Ramos (cell line): ENCODE measurements around the gene TBX4.
"Not testable (repeated sequence)": the region's sequence is repeated elsewhere in the genome, so short reads cannot be mapped to it uniquely, and the experiment has no call there.

Experiments
- in situ Hi-C: fragments of 300-500 bp; cut with MboI; formaldehyde crosslinking; loops from one replicate; pipeline ENCODE4 v1.14.3; 2022; ENCODE audit warnings: low sequenced_read_pairs; ENCODE audit not compliant: unreplicated experiment

TBX4 gene

DNA sequence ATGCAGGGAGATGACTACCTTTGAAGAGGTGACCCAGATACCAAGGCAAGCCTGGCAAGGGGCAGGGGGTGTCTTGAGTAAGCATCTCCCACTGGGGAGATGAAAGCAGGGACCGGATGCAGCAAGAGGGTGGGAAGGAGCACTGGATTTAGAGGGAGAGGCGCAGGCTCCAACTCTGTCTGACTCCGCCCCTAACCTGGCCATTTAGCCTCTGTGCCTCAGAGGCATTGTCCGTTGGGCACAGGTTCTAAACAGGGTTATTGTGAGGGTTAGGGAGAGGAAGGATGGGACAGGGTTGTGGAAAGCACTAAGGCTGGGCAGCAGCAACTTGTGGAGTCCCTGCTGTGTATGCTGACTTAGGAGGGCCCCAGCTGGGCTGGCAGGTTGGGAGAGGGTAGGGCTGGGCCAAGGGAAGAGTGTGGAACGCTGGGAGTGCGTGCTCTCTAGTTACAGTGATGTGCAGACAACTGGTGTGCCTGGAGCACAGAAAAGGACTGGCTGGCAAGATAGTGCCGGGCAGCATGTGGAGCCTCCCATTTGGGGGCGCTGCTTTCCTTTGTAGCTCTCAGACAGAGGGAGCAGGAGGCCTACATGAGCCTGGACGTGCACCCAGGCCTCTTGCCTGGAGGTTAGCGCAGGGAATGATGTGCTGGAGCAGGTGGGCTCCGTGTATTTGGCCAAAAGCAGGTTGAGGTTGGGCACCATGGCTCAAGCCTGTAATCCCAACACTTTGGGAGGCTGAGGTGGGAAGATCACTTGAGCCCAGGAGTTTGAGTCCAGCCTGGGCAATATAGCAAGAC, 26.3 kb upstream of the TBX4 start:
- in situ Hi-C loops = no loop called here

DNA sequence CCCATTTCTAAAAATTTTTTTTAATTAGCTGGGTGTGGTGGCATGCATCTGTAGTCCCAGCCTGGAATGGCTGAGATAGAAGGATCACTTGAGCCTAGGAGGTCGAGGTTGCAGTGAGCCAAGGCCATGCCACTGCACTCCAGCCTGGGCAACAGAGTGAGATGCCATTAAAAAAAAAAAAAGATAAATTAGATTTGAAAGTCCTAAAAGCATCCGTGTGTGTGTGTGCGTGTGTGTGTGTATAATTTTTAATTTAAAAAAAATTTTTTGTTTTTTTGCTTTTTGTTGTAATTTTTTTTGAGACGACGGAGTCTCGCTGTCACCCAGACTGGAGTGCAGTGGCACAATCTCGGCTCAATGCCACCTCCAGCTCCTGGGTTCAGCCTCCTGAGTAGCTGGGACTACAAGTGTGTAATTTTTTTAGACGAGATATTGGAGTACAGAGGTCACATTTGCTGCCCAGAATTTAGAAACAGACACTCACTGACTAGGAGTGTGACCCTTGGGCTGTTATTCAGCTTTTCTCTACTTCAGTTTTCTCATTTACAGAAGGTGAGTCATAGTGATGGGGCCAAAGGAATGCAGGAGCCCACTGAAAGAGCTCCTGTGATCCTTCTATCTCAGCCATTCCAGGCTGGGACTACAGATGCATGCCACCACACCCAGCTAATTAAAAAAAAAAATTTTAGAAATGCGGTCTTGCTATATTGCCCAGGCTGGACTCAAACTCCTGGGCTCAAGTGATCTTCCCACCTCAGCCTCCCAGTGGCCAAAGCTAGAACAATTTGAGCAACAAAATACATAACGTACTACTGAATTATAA, 25.5 kb upstream of the TBX4 start:
- in situ Hi-C loops = no loop called here

DNA sequence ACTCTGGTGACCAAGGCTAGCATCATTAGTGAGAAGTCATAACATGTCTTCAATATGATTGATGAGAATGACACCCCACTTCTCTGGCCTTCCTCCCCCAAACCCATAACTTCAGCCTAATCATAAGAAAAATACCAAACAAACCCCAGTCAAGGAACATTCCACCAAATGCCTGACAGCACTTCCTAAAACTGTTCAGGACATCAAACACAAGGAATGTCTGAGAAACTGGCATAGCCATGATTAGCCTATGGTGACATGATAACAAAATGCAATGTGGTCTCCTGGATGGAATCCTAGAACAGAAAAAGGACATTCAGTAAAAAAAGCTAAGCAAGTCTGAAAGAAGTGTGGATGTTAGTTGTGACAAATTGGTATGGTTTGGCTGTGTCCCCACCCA, 24.7 kb upstream of the TBX4 start:
- in situ Hi-C loops = no loop called here

DNA sequence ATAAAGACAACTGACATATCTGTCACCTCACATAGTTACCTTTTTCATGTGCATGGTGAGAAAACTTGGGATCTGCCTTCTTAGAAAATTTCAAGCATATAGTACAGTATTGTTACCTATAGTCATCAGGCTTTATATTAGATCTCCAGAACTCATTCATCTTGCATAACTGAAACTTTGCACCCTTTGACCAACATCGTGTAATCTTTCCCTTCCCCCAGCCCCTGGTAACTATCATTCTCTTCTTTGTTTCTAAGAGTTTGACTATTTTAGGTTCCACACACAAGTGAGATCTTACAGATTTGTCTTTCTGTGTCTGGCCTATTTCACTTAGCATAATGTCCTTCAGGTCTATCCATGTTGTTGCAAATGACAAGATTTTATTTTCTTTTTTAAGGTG, 22.9 kb upstream of the TBX4 start:
- in situ Hi-C loops = no loop called here

DNA sequence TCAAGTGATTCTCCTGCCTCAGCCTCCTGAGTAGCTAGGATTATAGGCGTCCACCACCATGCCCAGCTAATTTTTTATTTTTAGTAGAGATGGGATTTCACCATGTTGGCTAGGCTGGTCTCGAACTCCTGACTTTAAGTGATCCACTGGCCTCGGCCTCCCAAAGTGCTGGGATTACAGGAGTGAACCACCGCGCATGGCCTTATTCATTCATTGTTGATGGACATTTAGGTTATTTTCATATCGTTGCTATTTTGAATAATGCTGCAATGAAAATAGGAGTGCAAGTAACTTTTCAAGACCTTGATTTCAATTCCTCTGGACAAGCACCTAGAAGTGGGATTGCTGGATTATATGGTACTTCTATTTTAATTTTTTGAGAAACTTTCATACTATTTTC, 22.4 kb upstream of the TBX4 start:
- in situ Hi-C loops = not testable (repeated sequence)

DNA sequence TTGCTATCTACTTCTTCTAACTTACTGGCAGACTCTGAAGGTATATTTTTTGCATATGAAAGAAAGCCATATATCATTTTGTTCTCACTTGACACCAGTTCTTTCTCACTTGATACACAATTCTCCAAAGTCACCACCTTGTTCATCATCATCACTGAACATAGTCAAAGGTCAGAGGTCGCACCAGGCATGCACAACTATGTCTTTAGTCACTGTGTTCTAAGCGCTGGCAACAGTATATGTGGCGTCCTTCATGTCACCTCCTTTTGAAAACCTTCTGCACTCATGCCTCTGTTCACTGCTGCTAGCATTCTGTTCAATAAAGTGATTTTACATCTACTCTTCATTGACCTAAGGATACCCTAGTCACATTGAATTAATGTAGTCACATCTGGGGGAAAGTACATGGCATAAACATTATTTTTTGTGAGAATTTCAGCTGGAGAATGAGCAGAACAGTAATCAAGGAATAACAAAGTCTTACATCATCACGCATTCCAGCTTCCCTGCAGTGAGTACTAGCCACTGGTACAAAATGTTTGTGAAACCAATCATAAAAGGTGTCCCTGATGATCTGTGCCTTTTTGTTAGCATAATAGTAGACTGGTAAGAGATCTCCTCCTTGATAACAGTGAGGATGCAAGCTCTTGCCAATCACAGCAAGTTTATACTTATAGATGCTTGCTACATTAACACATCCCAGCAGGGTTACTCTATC, 20.5 kb upstream of the TBX4 start:
- in situ Hi-C loops = no loop called here

DNA sequence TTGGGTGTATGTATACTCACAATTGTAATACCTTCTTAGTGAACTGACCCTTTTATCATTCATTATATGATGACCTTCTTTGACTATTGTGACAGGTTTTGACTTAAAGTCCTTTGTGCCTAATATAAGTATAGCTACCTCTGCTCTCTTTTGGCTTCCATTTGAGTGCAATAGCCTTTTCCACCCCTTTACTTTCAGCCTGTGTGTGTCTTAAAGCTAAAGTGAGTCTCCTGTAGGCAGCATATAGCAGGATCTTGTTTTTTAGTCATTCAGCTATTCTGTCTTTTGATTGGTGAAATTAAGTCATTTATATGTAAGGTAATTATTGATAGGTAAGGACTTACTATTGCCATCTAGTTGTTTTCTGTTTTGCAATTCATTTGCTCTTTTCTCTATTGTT, 15.9 kb upstream of the TBX4 start:
- in situ Hi-C loops = no loop called here

DNA sequence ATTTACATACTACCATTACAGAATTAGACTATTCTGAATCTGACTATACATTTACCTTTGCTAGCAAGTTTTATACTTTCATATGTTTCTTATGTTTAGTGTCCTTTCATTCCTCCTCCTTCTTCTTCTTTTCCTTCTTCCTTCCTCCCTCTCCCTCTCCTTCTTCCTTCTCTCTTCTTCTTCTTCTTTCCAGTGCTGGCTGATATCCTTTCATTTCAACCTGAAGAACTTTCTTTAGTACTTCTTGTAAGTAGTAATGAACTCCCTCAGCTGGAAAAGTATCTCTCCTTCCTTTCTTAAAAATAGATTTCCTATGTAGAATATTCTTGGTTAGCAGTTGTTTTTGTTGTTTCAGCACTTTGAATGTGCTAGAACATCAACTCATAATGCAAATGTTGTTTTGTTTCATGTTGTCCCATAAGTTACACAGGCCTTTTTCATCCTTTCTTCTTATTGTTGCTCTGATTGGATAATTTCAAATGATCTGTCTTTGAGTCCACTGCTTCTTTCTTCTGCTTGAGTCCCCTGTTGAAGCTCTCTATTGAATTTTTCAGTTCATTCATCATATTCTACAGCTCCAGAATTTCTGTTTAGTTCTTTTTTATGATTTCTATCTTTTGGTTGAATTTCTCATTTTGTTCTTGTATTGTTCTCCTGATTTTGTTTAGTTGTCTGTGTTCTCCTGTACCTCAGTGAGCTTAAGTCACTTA, 15.1 kb upstream of the TBX4 start:
- in situ Hi-C loops = no loop called here

DNA sequence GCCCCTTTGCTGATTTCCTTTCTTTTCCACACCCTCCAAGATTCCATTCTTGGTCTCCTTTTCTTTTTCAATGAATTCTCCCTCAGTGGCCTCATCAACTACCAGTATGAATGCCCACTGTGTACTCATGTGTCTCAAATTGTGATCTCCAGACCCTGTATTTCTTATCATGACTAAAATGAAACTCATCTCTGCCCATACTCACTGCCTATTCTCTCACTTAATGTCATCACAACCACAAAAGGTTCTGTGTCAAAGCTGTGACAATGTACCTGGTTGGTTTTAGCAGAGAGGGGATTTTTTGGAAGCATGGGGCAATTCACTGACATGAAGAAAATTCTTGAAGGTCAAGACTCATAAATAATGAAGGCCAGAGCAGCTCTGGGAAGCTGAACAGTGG, 11.5 kb upstream of the TBX4 start:
- in situ Hi-C loops = no loop called here

DNA sequence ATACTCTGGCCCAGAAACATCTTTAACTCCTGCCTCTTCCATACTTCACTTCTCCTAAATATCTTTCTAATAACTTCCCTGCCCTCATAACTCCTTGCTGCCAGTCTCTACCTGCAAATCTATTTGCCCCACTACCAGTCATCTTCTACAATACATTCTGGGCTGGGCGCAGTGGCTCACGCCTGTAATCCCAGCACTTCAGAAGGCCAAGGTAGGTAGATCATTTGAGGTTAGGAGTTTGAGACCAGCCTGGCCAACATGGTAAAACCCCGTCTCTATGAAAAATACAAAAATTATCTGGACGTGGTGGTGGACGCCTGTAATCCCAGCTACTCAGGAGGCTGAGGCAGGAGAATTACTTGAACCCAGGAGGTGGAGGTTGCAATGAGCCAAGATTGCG, 10.7 kb upstream of the TBX4 start:
- in situ Hi-C loops = not testable (repeated sequence)

DNA sequence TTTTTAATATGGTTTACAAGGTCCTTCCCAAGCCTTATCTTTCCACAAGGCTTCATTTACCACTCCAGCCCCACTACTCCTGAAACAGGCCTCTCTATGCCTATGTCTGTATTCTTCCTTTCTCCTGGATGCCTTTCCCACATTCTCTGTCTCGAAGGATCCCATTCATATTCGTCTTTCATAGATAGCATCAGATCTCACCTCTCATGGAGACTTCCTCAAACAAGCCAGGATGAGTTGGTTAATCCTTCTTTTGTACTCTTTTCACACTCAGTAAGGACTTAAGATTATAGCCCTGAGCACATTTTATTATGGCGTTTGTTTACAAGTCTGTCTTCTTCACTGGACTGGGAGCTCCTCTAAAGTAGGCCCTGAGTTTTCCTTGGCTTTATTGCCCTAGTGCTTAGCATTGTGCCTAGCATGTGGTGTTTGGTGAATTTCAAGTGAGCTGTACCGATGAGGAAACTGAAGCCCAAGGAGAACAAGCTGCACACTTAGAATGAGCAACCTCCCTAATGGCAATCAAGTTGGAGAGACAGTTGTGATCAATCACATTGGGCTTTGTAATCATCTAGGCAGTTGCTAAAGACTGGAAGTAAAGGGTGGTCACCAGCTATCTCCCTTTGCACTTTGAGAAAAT, 10.0 kb upstream of the TBX4 start:
- in situ Hi-C loops = no loop called here

DNA sequence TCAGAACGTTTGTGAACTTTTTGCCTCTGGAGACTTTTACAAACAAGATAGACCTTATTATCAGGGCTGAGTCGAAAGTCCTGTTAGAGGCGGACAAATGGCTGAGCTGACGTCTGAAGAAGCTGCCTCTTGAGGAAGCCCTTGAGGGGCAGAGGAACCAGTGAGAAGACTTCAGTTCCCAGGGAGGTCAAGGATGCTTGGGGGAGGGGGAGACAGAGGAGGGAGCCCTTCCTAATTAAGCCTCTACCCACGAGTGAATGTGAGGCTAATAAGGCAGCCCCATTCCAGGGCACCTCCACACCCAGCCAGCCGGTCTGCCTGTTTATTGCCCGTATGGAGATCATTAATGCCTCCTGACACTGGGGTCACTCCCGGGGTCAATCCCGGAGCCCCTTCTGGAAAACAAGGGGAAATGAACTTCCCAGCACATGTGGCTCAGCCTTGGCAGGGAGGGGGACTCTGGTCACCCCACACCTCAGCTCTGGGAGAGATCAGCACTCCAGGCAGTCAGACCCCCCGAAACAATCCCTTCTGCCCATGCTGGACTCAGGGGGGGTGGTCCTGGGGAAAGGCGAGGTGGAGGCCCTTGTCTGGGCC, 9.2 kb upstream of the TBX4 start:
- in situ Hi-C loops = no loop called here

DNA sequence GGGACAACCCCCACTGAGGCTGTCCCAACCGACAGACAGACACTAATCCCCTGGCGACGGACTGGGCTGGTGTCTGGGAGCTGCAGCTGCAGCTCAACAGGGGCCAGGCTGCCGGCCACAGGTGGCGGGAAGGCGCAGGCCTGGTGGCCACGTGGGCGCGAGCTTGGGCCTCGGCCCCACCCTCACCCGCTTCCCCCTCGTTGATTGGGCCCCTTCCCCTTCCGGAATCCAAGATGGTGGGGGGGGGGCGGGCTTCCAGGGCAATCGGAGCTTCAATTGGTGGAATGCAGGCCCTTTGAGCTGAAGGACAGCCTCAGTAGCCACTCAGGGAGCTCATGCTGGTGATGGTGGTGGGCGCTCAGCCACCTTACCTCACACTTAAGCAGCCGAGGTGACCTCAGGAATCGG, 8.7 kb upstream of the TBX4 start:
- in situ Hi-C loops = no loop called here

DNA sequence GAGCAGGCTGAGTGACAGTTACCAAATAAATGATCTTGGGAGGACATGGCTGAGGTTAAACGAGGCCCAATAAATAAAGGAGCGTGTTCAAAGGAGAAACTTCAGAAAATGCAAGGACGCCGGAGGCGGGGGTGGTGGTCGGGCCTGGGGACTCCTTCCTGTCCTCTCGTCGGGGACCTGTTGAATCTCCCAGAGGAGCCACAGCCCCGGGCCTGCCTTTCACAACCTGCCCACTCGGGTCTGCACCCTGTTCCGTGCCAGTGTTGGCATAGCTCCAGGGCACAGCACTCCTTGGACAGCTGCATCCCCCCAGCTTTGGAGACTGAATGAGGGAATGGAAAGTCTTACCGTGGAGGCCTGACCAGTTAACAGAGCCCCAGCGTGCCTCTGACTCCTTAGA, 8.1 kb upstream of the TBX4 start:
- in situ Hi-C loops = no loop called here

DNA sequence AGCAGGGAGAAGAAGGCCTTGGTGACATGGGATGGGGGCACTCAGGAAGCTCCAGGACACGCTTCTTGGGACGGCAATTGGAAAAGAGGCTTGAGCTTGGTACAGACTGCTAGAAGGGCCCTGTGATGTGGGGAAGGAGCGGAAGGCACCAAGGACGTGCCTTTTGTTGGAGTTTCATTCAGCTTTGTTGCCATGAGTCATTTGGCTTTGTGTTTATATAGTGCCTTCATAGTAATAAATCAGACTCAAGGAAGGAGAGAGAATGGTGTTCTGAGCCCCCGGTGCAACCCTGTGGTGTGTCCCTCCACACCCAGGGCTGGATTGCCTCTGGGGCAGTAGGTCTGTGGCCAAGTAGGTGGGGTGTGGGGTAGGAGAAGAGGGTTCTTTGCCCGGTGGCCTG, 7.4 kb upstream of the TBX4 start:
- in situ Hi-C loops = no loop called here

DNA sequence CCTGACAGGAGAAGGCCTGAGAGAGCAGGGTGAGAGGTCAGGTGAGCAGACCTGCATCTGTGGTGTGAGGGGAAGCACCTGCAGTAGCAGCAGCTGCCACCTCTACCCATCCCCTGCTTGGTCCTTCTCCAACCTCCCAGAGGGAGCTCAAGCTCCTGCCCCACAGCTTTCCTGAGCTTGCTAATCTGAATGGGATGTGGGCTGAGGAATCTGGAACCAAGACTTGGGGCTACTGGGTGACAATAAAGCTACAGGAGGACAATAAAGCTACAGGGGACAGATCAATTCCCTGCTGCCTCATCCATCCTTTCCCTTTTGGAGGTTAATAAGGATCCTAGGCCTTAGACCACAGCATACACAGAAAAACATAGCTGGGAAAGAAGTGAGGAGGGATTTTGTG, 4.9 kb upstream of the TBX4 start:
- in situ Hi-C loops = no loop called here

DNA sequence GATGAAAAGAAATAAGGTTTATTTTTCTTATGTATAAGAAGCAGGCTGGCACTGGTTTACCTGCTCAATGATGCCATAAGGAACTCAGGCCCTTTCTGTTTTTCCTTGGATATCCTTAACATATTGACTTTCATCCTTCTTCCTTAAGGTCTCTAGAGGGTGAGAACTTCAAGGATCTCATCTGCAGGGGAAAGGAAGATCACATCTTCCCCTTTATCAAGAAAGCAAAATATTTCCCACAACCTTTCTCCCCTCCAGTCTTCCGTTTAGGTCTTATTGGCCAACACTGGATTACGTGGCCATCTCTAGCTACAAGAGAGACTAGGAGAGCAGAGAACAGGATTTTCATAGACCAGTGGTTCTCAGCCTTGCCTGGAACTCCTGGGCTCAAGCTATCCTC, 4.2 kb upstream of the TBX4 start:
- in situ Hi-C loops = no loop called here

DNA sequence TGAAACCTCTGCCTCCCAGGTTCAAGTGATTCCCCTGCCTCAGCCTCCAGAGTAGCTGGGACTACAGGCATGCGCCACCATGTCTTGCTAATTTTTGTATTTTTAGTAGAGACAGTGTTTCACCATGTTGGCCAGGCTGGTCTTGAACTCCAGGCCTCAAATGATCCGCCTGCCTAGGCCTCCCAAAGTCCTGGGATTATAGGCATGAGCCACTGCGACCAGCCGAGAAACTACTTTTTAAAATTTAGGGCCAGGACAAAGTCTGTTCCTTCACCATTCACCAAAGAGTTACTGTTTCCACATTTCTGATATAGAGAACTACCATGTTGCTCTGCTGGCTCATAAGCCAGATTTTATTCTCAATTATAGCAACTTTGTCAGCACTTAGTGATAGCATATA, 3.1 kb upstream of the TBX4 start:
- in situ Hi-C loops = not testable (repeated sequence)

DNA sequence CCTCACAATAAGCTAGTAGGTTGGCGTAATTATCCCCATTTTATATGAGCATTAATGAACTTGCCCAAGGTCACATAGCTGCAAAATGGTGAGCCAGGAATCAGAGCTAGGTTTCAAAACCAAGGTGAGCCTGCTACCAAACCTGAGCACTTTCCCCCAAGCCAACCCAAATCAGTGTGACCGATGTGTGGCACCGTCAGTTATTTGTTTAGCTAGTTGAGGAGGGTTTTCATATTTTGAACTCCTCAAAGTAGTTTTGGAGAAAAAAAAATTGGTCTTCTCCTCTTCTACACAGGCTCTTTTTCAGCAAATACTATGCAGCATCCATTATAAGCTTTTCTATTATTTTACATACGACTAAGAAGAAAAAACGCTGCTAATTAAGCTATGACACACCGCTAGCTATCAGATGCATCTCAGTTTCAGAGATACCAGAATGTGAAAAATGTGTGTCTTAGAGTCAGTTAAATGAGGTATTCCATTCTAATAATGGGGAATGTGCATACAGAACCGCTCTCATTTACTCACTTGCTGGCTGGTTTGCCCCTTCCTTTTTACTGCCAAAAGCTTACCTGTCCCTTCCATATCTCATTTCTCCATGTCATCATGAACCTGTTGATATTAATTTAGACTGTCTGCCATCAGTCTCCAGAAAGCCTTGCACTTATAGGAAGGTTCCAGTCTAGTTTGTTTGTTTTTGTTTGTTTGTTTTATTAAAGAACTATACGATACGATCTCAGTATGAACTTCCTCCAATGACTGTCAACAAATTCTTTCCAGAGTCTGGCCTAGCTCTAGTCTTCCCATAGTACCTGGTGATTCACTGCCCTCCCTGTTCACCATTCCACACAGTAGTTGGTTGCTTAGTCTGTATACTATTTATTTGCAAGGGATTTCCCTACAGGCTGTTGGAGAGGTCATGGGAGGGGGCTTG, 2.2 kb upstream of the TBX4 start:
- in situ Hi-C loops = no loop called here
